ENCODE results near the gene GOPC. TPM values are rescaled to one million over a fixed set of nuclear protein-coding genes. Genes with fewer than 3 reads are reported as not detected.
"Not testable (repeated sequence)": the region's sequence is repeated elsewhere in the genome, so short reads cannot be mapped to it uniquely, and the experiment has no call there.

Gene GOPC
- total RNA-seq, 4 donors from 2014 or later, result 20.2 to 24.7 (median 22.2) TPM

GRCh38 chr6:117525607-117526006, 76.7 kb downstream of the GOPC start:
- TF ChIP-seq POLR2A (IDR thresholded peaks at IDR 0.05), result no peak
- TF ChIP-seq CTCF (IDR thresholded peaks at IDR 0.05), result no peak
- 97 to 98% methylated on average over 2 of the region's 2 CpGs for WGBS, 2 donors
- no peak for DNase-seq (ENCODE audit: low spot score in 2 of 2)
- intact Hi-C loops (cut with DNase I; ENCODE audit: low total_unique reads), result no loop called here
- no peak overlapping the region for H3K4me3 ChIP-seq (ENCODE audit: low read depth, poor library complexity, severe bottlenecking)

GRCh38 chr6:117521791-117522502, 80.4 kb downstream of the GOPC start:
- intact Hi-C loops (cut with DNase I; ENCODE audit: low total_unique reads), result no loop called here
- DNase-seq (ENCODE audit: low spot score in 2 of 2), result no peak
- 93 to 94% methylated on average over 5 of the region's 5 CpGs for WGBS, 2 donors
- no peak overlapping the region for H3K4me3 ChIP-seq (ENCODE audit: low read depth, poor library complexity, severe bottlenecking)
- TF ChIP-seq POLR2A (IDR thresholded peaks at IDR 0.05) (no peak), CTCF (IDR thresholded peaks at IDR 0.05) (no peak)

- intact Hi-C loops (cut with DNase I; ENCODE audit: low total_unique reads), result no loop called here
- no peak for DNase-seq (ENCODE audit: low spot score in 2 of 2)
- TF ChIP-seq POLR2A (IDR thresholded peaks at IDR 0.05), result no peak
- no peak for TF ChIP-seq CTCF (IDR thresholded peaks at IDR 0.05)
- 89 to 91% methylated on average over 4 of the region's 4 CpGs for WGBS, 2 donors
- no peak overlapping the region for H3K4me3 ChIP-seq (ENCODE audit: low read depth, poor library complexity, severe bottlenecking)
Measured at GRCh38 chr6:117520603-117521395, 81.5 kb downstream of the GOPC start.

GRCh38 chr6:117518870-117519269, 83.4 kb downstream of the GOPC start:
- intact Hi-C loops (cut with DNase I; ENCODE audit: low total_unique reads), result loop anchor here (1.0 kb wide), 1 partner anchor 33 kb away; no protein-coding TSS in a partner anchor

GRCh38 chr6:117517995-117518394, 84.3 kb downstream of the GOPC start:
- WGBS, 2 donors, result 94 to 96% methylated on average over 5 of the region's 5 CpGs
- intact Hi-C loops (cut with DNase I; ENCODE audit: low total_unique reads), result loop anchor here (1.0 kb wide), 1 partner anchor 34 kb away; no protein-coding TSS in a partner anchor
- H3K4me3 ChIP-seq (ENCODE audit: low read depth, poor library complexity, severe bottlenecking); DNase-seq (ENCODE audit: low spot score in 2 of 2): not testable (repeated sequence)

More at GRCh38 chr6:117518870-117519269, 83.4 kb downstream of the GOPC start:
- TF ChIP-seq CTCF (IDR thresholded peaks at IDR 0.05) (no peak), POLR2A (IDR thresholded peaks at IDR 0.05) (no peak)
- H3K4me3 ChIP-seq (ENCODE audit: low read depth, poor library complexity, severe bottlenecking), result no peak overlapping the region
- 95 to 98% methylated on average over 6 of the region's 6 CpGs for WGBS, 2 donors
- DNase-seq (ENCODE audit: low spot score in 2 of 2), result no peak

GRCh38 chr6:117515326-117515725, 87.0 kb downstream of the GOPC start:
- DNase-seq (ENCODE audit: low spot score in 2 of 2), result no peak
- intact Hi-C loops (cut with DNase I; ENCODE audit: low total_unique reads), result no loop called here
- H3K4me3 ChIP-seq (ENCODE audit: low read depth, poor library complexity, severe bottlenecking), result no peak overlapping the region
- no peak for TF ChIP-seq POLR2A (IDR thresholded peaks at IDR 0.05)
- TF ChIP-seq CTCF (IDR thresholded peaks at IDR 0.05), result no peak
